Endothelial cell of umbilical vein (primary cell): Measurements from ENCODE around the gene RAD51B. TPM values are rescaled to one million over a fixed set of nuclear protein-coding genes. Genes with fewer than 3 reads are reported as not detected.

ENCODE experiments used
- BruUV-seq: library from RNA; stranded (reverse); fragments of 400-500 nt; replicated peaks from 2 replicates; lab custom pipeline; 2021; lab: Mats Ljungman, UMichigan
- CTCF ChIA-PET: fragments of 300-600, 350-600 bp; sonication (Branson Sonifier 250); formaldehyde crosslinking; loops from one replicate; lab custom pipeline; 2021; ENCODE audit warnings: antibody characterized with exemption, inconsistent platforms; lab: Charles Lee
- POLR2A ChIA-PET: fragments of 300-600, 350-600 bp; sonication (Branson Sonifier 250); formaldehyde crosslinking; loops from one replicate; lab custom pipeline; 2021; ENCODE audit warnings: antibody characterized with exemption, inconsistent platforms; lab: Charles Lee
- DNase-seq: peaks from one replicate; pipeline ENCODE4 v3.0.0-alpha.2; 2011; ENCODE audit warnings: low read depth, low spot score
- FAIRE-seq: peaks from 2 replicates; lab custom pipeline; 2011; peaks lifted over from hg19 to GRCh38; lab: Jason Lieb, UNC
- H2AFZ ChIP-seq: 2 replicates; pipeline ENCODE4 v1.6.0; 2012; ENCODE audit warnings: low read depth, low read length, control low read depth, inconsistent platforms
- H3K27ac ChIP-seq: 2 replicates; pipeline ENCODE4 v1.5.1; 2011; ENCODE audit warnings: low read depth, mild to moderate bottlenecking, control low read depth, low read length, moderate library complexity; ENCODE audit not compliant: insufficient read depth
- H3K27me3 ChIP-seq, 2 experiments: 2 replicates each; pipeline versions ENCODE4 v1.6.0 to v1.6.1; 2011; ENCODE audit warnings: low read length in 2 of 2, mixed read lengths in 1 of 2; ENCODE audit not compliant: control insufficient read depth in 2 of 2, insufficient read depth in 2 of 2
- H3K36me3 ChIP-seq, 2 experiments: 2 replicates in 1 of 2; 3 replicates in 1 of 2; pipeline ENCODE4 v1.5.1; 2011; ENCODE audit warnings: low read length in 2 of 2, mild to moderate bottlenecking in 1 of 2, moderate library complexity in 1 of 2; ENCODE audit not compliant: control insufficient read depth in 2 of 2, insufficient read depth in 2 of 2; ENCODE audit errors: extremely low read depth in 1 of 2
- H3K4me1 ChIP-seq: 3 replicates; pipeline ENCODE4 v1.5.1; 2011; ENCODE audit warnings: mild to moderate bottlenecking, low read length; ENCODE audit not compliant: control insufficient read depth, insufficient read depth; ENCODE audit errors: extremely low read depth
- H3K4me2 ChIP-seq: 2 replicates; pipeline ENCODE4 v1.6.1; 2011; ENCODE audit warnings: low read length, control low read depth, mixed read lengths; ENCODE audit not compliant: insufficient read depth
- H3K4me3 ChIP-seq, 3 experiments: fragments of 200-600 bp in 1 of 3; sonication (generic), shearing (Covaris generic) in 1 of 3; replicated peaks in 1 of 3; 2 replicates each; pipeline ENCODE4 v1.5.1; 2011 to 2016; ENCODE audit warnings: control low read depth in 3 of 3, low read length in 3 of 3, mild to moderate bottlenecking in 2 of 3, inconsistent platforms in 1 of 3, low read depth in 1 of 3, moderate library complexity in 1 of 3; ENCODE audit not compliant: insufficient read depth in 1 of 3
- H3K79me2 ChIP-seq: 2 replicates; pipeline ENCODE4 v1.6.0; 2012; ENCODE audit warnings: low read length, inconsistent platforms; ENCODE audit not compliant: control insufficient read depth, insufficient read depth
- H3K9ac ChIP-seq: replicated peaks from 2 replicates; pipeline ENCODE3; 2011; ENCODE audit warnings: low read length, control low read depth; ENCODE audit not compliant: insufficient read depth; ENCODE audit errors: extremely low read depth
- H3K9me1 ChIP-seq: replicated peaks from 3 replicates; pipeline ENCODE4 v1.6.0; 2011; ENCODE audit warnings: mild to moderate bottlenecking, low read length; ENCODE audit not compliant: control insufficient read depth, insufficient read depth; ENCODE audit errors: extremely low read depth
- H3K9me3 ChIP-seq: replicated peaks from 2 replicates; pipeline ENCODE4 v1.5.1; 2012; ENCODE audit warnings: low read length, inconsistent platforms; ENCODE audit not compliant: control insufficient read depth, insufficient read depth
- H4K20me1 ChIP-seq: replicated peaks from 2 replicates; pipeline ENCODE3; 2011; ENCODE audit warnings: mild to moderate bottlenecking, low read length; ENCODE audit not compliant: control insufficient read depth, insufficient read depth; ENCODE audit errors: extremely low read depth
- EZH2 ChIP-seq: IDR thresholded peaks from 2 replicates; pipeline ENCODE4 v1.6.1; 2012; ENCODE audit warnings: borderline replicate concordance, low read depth, mild to moderate bottlenecking, moderate library complexity, low read length, inconsistent platforms; ENCODE audit not compliant: severe bottlenecking
- GATA2 ChIP-seq: IDR thresholded peaks from 2 replicates; pipeline ENCODE4 v1.7.0; 2011; ENCODE audit warnings: low read depth, mild to moderate bottlenecking, moderate library complexity, mixed read lengths, low read length; ENCODE audit not compliant: insufficient read length, insufficient read depth
- MYC ChIP-seq: IDR thresholded peaks from one replicate; pipeline ENCODE4 v1.6.1; 2011; ENCODE audit warnings: mild to moderate bottlenecking, low read depth, low read length
- POLR2A ChIP-seq: IDR thresholded peaks from 2 replicates; pipeline ENCODE4 v1.6.1; 2012; ENCODE audit warnings: low read depth, mild to moderate bottlenecking, control low read depth, low read length
- dilution Hi-C: fragments of 300-500 bp; cut with MboI; formaldehyde crosslinking; loops from one replicate; pipeline ENCODE4 v1.15.0; 2019; ENCODE audit warnings: low sequenced_read_pairs; ENCODE audit not compliant: extremely low pct_ligation_motif_present
- intact Hi-C: fragments of 100-400 bp; cut with micrococcal nuclease; formaldehyde crosslinking; loops from one replicate; pipeline ENCODE4 v1.10.0; 2022
- polyA plus RNA-seq, 4 experiments: library from polyadenylated mRNA; depleted of rRNA in 3 of 4; stranded (reverse) in 3 of 4; unstranded in 1 of 4; fragments of >200 nt; gene quantifications; 2 replicates each; pipeline versions ENCODE4 v1.2.1 to v1.2.3, GENCODE V29; 2011 to 2012; ENCODE audit warnings: missing spikeins in 1 of 4
- total RNA-seq: library from RNA; stranded (reverse); gene quantifications from 2 replicates; pipeline ENCODE4 v1.2.3, GENCODE V29; 2021
- TF ChIP-seq, protein P1 (sequence below): IDR thresholded peaks from 2 replicates; pipeline ENCODE4 v1.6.1; 2011; ENCODE audit not compliant: insufficient read depth, insufficient read length
- TF ChIP-seq, protein P2 (sequence below), 2 donors: IDR thresholded peaks; 1 replicate in 1 of 2; 2 replicates in 1 of 2; pipeline ENCODE4 v1.5.1; 2011; ENCODE audit warnings: low read length in 2 of 2, mild to moderate bottlenecking in 2 of 2, moderate library complexity in 2 of 2, control low read depth in 1 of 2, inconsistent platforms in 1 of 2, low read depth in 1 of 2; ENCODE audit not compliant: insufficient read depth in 1 of 2; ENCODE audit errors: extremely low read depth in 1 of 2

RAD51B gene
- total and polyA plus RNA-seq, 2 donors (not counting 3 experiments of a cell fraction or from before 2014, with no cell fraction given) = 3.9 to 19.0 TPM

DNA sequence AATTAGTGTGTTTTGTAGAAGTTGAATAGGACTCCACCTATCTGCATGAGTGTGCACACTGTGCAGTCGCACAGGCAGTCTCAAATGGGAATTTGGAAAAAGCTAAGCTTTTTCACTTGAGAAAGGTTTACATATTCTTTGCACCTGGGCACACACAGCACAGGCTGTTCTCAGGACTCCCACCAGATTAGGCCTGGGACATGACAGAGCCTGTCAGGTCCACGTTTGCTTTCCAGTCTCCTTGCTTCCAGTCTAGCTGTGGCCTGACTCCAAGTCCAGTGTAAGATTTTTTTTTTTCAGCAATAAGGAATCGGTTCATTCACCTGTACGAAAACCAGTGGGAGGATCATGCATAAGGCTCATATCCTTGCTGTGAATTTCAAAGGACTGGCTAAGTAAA is 792.0 kb downstream of the RAD51B start:
- dilution Hi-C loops = no loop called here
- no peak overlapping the region for H3K27ac ChIP-seq
- ChIA-PET POLR2A (no interaction called here), CTCF (interaction anchor here (1.4 kb wide), 1 partner anchor 10 kb away, joined by 4 read pairs; no protein-coding TSS in a partner anchor)
- DNase-seq (no peak), FAIRE-seq (no peak)
- H3K36me3 ChIP-seq = no peaks in the 10 kb centered on the region
- H3K79me2 ChIP-seq = no peaks in the 10 kb centered on the region
- no TSS peak for BruUV-seq
- H3K4me1 ChIP-seq = no peaks in the 10 kb centered on the region
- no peak overlapping the region for H3K4me3 ChIP-seq
- no peak overlapping the region for H2AFZ ChIP-seq
- H3K9ac ChIP-seq = no peak overlapping the region
- intact Hi-C loops = no loop called here
- H3K4me2 ChIP-seq = no peak overlapping the region
- no peaks in the 10 kb centered on the region for H3K27me3 ChIP-seq
- H3K9me1 ChIP-seq = no peaks in the 10 kb centered on the region
- peaks cover 4% of the 10 kb centered on the region for H3K9me3 ChIP-seq
- H4K20me1 ChIP-seq = no peaks in the 10 kb centered on the region
- TF ChIP-seq MYC (no peak), GATA2 (no peak), POLR2A (no peak)
- TF ChIP-seq, protein P1, sequence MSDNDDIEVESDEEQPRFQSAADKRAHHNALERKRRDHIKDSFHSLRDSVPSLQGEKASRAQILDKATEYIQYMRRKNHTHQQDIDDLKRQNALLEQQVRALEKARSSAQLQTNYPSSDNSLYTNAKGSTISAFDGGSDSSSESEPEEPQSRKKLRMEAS = no peak

DNA sequence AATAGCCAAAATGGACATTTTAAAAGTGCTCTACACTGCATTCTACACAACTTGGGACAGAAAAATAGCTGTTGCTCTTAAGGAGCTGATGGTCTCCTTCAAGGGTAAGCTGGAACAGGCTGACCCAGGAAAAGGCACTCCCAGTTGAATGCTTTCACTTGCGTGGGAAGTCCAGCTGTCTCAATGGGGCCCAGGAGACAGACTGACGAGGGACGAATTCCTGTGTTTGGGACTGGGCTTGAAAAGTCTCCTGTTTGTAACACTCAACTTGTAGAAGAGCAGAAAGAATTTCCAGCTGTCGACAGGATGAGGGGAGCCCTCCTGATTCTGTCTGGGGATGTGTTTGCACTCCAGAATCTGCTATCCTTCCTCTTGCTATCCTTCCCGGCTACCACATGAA is 792.5 kb downstream of the RAD51B start:
- DNase-seq = no peak
- Histone ChIP-seq H3K79me2 (no peaks in the 10 kb centered on the region), H2AFZ (no peak overlapping the region), H3K4me2 (no peak overlapping the region), H3K9me1 (no peaks in the 10 kb centered on the region), H3K27ac (no peak overlapping the region), H3K4me1 (no peaks in the 10 kb centered on the region), H4K20me1 (no peaks in the 10 kb centered on the region), H3K4me3 (no peak overlapping the region), H3K9me3 (peaks cover 8% of the 10 kb centered on the region), H3K36me3 (no peaks in the 10 kb centered on the region), H3K27me3 (no peaks in the 10 kb centered on the region), H3K9ac (no peak overlapping the region)
- CTCF ChIA-PET = interaction anchor here (1.4 kb wide), 1 partner anchor 9 kb away, joined by 4 read pairs; no protein-coding TSS in a partner anchor
- no peak for FAIRE-seq
- dilution Hi-C loops = no loop called here
- intact Hi-C loops = no loop called here
- POLR2A ChIA-PET = no interaction called here
- BruUV-seq = no TSS peak
- TF ChIP-seq MYC = no peak
- TF ChIP-seq GATA2 = no peak
- TF ChIP-seq EZH2 = no peak
- TF ChIP-seq, protein P2, sequence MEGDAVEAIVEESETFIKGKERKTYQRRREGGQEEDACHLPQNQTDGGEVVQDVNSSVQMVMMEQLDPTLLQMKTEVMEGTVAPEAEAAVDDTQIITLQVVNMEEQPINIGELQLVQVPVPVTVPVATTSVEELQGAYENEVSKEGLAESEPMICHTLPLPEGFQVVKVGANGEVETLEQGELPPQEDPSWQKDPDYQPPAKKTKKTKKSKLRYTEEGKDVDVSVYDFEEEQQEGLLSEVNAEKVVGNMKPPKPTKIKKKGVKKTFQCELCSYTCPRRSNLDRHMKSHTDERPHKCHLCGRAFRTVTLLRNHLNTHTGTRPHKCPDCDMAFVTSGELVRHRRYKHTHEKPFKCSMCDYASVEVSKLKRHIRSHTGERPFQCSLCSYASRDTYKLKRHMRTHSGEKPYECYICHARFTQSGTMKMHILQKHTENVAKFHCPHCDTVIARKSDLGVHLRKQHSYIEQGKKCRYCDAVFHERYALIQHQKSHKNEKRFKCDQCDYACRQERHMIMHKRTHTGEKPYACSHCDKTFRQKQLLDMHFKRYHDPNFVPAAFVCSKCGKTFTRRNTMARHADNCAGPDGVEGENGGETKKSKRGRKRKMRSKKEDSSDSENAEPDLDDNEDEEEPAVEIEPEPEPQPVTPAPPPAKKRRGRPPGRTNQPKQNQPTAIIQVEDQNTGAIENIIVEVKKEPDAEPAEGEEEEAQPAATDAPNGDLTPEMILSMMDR (IDR thresholded peaks at IDR 0.05; ENCODE audit: extremely low read depth in 1 of 2, insufficient read depth in 1 of 2, low read depth in 1 of 2, low read length in 2 of 2) = no peak
- TF ChIP-seq, protein P1 = no peak
- no peak for TF ChIP-seq POLR2A
